ENCODE results near the gene DCTD. TPM values are rescaled to one million over a fixed set of nuclear protein-coding genes. Genes with fewer than 3 reads are reported as not detected.

DCTD gene
- total RNA-seq, 1 donor from 2014 or later = 99.4 TPM

DNA sequence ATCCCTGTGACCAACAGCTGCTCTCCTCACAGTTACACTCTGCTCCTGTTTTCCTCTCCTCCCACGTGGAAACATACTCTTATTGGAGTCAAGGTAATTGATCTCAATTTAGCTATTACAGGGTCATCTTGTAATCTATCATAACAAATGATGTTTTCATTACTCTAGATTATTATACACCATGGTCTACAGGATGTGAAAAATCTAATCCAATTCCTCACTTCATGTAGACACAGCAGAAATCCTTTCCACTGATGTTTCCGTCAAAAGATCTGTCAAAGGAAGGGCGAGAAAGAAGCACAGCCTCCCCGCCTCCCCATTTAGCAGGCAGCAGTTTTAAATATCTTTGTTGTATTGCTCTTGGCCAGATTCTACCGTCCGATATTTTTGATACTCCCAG, 13.7 kb upstream of the DCTD start:
- Mint-ChIP-seq H3K4me1 (ENCODE audit: low read depth) (no peaks in the 10 kb centered on the region), H3K36me3 (ENCODE audit: insufficient read depth) (no peaks in the 10 kb centered on the region), H3K27ac (no peak overlapping the region), H3K9me3 (ENCODE audit: low read depth) (no peaks in the 10 kb centered on the region), H3K27me3 (no peaks in the 10 kb centered on the region), H3K4me3 (ENCODE audit: low read depth) (no peak overlapping the region)
- no peak for DNase-seq (ENCODE audit: low spot score, unreplicated experiment)
- TF ChIP-seq, protein P1, sequence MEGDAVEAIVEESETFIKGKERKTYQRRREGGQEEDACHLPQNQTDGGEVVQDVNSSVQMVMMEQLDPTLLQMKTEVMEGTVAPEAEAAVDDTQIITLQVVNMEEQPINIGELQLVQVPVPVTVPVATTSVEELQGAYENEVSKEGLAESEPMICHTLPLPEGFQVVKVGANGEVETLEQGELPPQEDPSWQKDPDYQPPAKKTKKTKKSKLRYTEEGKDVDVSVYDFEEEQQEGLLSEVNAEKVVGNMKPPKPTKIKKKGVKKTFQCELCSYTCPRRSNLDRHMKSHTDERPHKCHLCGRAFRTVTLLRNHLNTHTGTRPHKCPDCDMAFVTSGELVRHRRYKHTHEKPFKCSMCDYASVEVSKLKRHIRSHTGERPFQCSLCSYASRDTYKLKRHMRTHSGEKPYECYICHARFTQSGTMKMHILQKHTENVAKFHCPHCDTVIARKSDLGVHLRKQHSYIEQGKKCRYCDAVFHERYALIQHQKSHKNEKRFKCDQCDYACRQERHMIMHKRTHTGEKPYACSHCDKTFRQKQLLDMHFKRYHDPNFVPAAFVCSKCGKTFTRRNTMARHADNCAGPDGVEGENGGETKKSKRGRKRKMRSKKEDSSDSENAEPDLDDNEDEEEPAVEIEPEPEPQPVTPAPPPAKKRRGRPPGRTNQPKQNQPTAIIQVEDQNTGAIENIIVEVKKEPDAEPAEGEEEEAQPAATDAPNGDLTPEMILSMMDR (IDR thresholded peaks at IDR 0.05; ENCODE audit: unreplicated experiment) = no peak

DNA sequence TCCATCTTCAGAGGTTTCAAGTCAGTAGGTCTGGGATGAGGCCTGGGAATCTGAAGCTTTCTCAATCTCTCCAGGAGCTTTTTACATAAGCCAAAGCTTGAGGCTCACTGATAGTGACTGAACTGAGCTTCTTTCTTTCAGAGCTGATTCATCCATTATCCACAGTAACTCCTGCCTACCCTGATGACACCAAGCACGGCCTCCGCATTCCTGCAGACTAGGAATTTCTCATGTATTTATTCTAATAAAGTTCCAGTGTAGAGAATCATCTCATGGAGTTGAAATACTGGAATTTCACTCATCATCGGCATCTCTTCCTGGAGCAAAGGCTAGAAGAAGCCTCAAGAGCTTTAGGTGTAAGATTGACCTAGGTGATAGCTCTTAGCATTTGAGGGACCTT, 12.1 kb upstream of the DCTD start:
- Mint-ChIP-seq H3K27me3 (peaks cover 2% of the 10 kb centered on the region), H3K4me1 (ENCODE audit: low read depth) (peaks cover 2% of the 10 kb centered on the region), H3K9me3 (ENCODE audit: low read depth) (no peaks in the 10 kb centered on the region), H3K36me3 (ENCODE audit: insufficient read depth) (no peaks in the 10 kb centered on the region), H3K27ac (no peak overlapping the region), H3K4me3 (ENCODE audit: low read depth) (no peak overlapping the region)
- no peak for DNase-seq (ENCODE audit: low spot score, unreplicated experiment)
- TF ChIP-seq, protein P1 (IDR thresholded peaks at IDR 0.05; ENCODE audit: unreplicated experiment) = no peak

DNA sequence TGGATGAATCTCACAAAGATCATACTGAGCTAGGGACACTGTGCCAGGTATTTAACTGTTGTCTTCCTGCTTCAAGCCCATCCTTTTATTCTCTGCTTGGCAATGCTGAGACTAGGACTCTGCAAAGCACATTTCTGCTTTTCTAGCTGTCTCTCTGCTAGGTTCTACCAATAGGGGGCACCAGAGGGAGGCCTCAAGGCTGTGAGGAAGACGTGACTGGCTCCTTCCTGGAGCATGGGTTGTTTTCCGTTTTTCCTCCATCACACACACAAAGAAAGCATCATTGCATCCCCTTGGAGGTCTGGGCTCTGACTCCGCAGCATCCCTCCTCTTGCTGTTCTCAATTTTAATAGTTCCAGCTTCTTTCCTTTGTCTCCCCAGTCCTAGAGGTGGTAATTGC, 10.9 kb upstream of the DCTD start:
- Mint-ChIP-seq H3K27ac (no peak overlapping the region), H3K4me3 (ENCODE audit: low read depth) (no peak overlapping the region), H3K4me1 (ENCODE audit: low read depth) (peaks cover 2% of the 10 kb centered on the region), H3K36me3 (ENCODE audit: insufficient read depth) (no peaks in the 10 kb centered on the region), H3K9me3 (ENCODE audit: low read depth) (no peaks in the 10 kb centered on the region), H3K27me3 (peaks cover 10% of the 10 kb centered on the region)
- DNase-seq (ENCODE audit: low spot score, unreplicated experiment) = no peak
- TF ChIP-seq, protein P1 (IDR thresholded peaks at IDR 0.05; ENCODE audit: unreplicated experiment) = peak; percentile 36

DNA sequence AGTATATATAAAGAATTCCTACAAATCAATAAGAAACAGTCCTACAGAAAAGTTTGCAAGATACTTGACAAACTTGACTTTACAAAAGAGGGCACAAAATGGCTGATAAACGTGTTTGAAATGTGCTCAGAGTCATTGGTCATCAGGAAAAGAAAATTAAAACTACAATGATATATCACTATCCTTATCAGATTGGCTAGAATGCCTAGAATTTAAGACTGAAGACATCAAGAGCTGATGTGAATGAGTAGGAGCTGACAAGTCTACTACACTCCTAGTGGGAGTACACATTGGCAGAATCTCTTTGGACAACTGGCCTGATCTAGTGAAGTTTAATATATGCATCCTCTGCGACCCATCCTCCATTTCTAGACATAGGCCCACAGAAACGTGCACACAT, 10.3 kb upstream of the DCTD start:
- H3K9me3 Mint-ChIP-seq (ENCODE audit: low read depth) = no peaks in the 10 kb centered on the region
- H3K36me3 Mint-ChIP-seq (ENCODE audit: insufficient read depth) = no peaks in the 10 kb centered on the region
- H3K4me3 Mint-ChIP-seq (ENCODE audit: low read depth) = no peak overlapping the region
- no peak overlapping the region for H3K27ac Mint-ChIP-seq
- H3K27me3 Mint-ChIP-seq = peaks cover 12% of the 10 kb centered on the region
- TF ChIP-seq, protein P1 (IDR thresholded peaks at IDR 0.05; ENCODE audit: unreplicated experiment) = no peak
- no peak for DNase-seq (ENCODE audit: low spot score, unreplicated experiment)
- H3K4me1 Mint-ChIP-seq (ENCODE audit: low read depth) = peaks cover 3% of the 10 kb centered on the region

DNA sequence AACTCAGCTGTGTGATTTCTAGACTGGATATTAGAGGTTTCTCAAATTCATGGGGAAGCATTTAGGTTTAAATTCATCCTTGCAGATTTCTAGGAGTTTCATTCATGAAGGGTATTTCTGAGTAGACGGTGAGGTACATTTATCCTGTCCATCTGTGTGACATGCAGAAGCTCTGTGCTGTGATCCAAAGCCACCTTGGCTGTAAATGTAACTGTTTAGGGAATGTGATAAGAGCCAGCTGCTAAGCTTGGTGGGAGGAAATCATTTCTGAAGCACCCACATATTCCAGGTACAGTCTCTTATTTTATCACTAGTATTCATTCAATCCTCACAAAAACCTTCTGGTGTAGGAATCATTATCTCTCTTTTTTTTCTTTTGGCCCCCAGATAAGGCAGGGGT, 8.7 kb upstream of the DCTD start:
- Mint-ChIP-seq H3K27me3 (peaks cover 14% of the 10 kb centered on the region), H3K4me1 (ENCODE audit: low read depth) (peaks cover 9% of the 10 kb centered on the region), H3K36me3 (ENCODE audit: insufficient read depth) (no peaks in the 10 kb centered on the region), H3K27ac (no peak overlapping the region), H3K4me3 (ENCODE audit: low read depth) (no peak overlapping the region), H3K9me3 (ENCODE audit: low read depth) (no peaks in the 10 kb centered on the region)
- TF ChIP-seq, protein P1 (IDR thresholded peaks at IDR 0.05; ENCODE audit: unreplicated experiment) = no peak
- no peak for DNase-seq (ENCODE audit: low spot score, unreplicated experiment)
